Stimulated activated memory B cell treated with anti-CD40 and anti-IgM and Interleukin-4, amounts not matched to agents 10 μg/mL and 1 μg/mL and 100 μg/mL, for 72 hours (primary cell): Measurements from ENCODE around the gene CFAP65.

Experiments
- ATAC-seq: fragments of 150-1000 bp; cut with Tn5 transposase; 2 replicates; pipeline ENCODE4 v1.10.0; 2021
- H3K27ac Mint-ChIP-seq: one replicate; pipeline ENCODE4 v1.8.0; 2022; ENCODE audit warnings: mild to moderate bottlenecking, mixed read lengths
- H3K27me3 Mint-ChIP-seq: one replicate; pipeline ENCODE4 v1.8.0; 2022; ENCODE audit warnings: mixed read lengths
- H3K36me3 Mint-ChIP-seq: one replicate; pipeline ENCODE4 v1.8.0; 2022; ENCODE audit warnings: mixed read lengths
- H3K4me1 Mint-ChIP-seq: one replicate; pipeline ENCODE4 v1.8.0; 2022; ENCODE audit warnings: mixed read lengths
- H3K4me3 Mint-ChIP-seq: one replicate; pipeline ENCODE4 v1.8.0; 2022; ENCODE audit warnings: mild to moderate bottlenecking, moderate library complexity, mixed read lengths
- H3K9me3 Mint-ChIP-seq: one replicate; pipeline ENCODE4 v1.8.0; 2022; ENCODE audit warnings: mixed read lengths

The CFAP65 gene

DNA sequence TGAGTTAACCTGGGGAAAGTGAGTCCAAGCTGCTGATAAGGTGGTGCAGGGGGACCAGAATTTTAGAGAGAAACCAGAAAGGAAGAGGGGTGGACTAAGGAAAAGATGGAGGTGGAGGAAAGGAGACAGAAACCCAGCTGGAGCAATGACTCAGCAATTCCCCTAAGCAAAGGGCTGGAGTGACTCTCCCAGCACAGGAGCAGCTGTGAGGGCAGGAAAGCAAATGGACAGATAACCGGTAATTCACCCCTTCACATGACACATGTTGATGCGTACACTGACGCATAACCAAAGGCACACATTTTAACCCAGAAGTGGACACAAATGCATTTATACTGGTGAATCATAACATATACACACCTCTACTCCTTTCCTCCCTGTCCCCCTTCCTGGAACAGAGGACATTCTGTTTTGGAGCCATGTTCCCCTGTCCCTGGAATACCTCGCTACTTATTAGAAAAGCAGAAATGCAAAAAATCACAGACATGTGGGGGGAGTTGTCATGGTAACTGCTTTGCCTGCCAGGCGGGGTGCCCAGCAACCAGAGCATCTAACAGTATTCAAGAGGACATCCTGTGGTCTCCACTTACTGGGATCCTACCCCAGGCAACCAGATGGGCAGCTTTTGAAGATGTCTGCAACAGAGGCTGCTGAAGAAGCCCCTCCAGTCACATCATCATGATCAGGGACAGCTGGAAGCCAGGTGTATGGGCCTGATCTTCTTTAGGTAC is 77.1 kb downstream of the CFAP65 start:
- no peak for ATAC-seq
- Mint-ChIP-seq H3K27ac (no peak overlapping the region), H3K4me3 (no peak overlapping the region), H3K4me1 (peaks cover 14% of the 10 kb centered on the region), H3K27me3 (peaks cover 86% of the 10 kb centered on the region), H3K9me3 (peaks cover 3% of the 10 kb centered on the region), H3K36me3 (no peaks in the 10 kb centered on the region)

DNA sequence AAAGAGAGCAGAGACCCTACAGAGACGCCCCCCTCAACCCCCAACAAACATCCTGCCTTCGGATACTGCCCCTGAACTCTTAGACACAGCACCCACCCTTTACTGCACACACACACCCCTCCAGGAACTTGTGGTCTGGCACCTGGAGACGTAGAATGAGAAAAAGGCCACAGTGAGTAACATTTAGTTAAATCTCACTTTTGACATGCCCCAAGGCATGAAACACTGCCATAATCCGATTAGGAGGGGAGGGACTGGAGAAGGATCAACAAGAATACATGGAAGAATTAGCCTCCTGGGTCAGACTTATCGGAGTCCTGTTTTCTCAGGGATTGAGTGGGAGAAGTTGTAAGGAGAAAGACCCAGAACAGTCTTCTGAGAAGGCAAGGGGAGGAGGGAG is 77.7 kb downstream of the CFAP65 start:
- Mint-ChIP-seq H3K9me3 (peaks cover 3% of the 10 kb centered on the region), H3K4me3 (no peak overlapping the region), H3K4me1 (peaks cover 14% of the 10 kb centered on the region), H3K36me3 (no peaks in the 10 kb centered on the region), H3K27me3 (peaks cover 85% of the 10 kb centered on the region), H3K27ac (no peak overlapping the region)
- no peak for ATAC-seq

DNA sequence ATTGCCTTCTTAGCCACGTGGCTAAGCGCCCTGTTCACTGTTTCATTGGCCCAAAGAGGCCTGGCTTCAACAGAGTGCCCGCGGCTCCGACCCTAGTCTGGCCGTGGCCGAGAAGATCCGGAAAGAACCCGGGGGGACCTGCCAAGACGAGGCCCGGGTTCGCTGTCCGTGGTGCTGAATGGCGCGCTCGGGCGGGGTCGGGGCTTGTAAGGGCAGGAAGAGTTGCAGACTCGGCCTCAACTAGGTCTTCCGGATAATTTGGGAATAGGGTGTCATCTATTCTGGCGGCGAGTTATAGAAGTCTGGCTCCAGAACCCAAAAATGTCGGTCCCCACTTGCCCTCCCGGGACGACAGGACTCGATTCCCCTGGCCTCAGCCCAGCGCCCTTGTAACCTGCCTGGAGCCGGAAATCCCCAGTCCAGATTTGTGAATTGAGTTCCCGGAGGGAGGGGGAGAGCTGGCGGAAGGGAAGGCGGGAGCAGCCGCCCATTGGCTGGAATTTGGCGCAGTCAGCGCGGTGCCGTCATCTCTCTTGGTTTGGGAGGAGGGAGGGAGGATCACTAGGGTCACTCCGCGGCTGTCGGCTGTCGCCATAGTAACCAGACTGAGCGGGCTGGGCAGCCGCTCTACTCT is 78.3 kb downstream of the CFAP65 start:
- Mint-ChIP-seq H3K27me3 (peaks cover 85% of the 10 kb centered on the region), H3K27ac (no peak overlapping the region), H3K36me3 (no peaks in the 10 kb centered on the region), H3K9me3 (peaks cover 3% of the 10 kb centered on the region), H3K4me3 (no peak overlapping the region), H3K4me1 (peaks cover 14% of the 10 kb centered on the region)
- ATAC-seq = no peak

DNA sequence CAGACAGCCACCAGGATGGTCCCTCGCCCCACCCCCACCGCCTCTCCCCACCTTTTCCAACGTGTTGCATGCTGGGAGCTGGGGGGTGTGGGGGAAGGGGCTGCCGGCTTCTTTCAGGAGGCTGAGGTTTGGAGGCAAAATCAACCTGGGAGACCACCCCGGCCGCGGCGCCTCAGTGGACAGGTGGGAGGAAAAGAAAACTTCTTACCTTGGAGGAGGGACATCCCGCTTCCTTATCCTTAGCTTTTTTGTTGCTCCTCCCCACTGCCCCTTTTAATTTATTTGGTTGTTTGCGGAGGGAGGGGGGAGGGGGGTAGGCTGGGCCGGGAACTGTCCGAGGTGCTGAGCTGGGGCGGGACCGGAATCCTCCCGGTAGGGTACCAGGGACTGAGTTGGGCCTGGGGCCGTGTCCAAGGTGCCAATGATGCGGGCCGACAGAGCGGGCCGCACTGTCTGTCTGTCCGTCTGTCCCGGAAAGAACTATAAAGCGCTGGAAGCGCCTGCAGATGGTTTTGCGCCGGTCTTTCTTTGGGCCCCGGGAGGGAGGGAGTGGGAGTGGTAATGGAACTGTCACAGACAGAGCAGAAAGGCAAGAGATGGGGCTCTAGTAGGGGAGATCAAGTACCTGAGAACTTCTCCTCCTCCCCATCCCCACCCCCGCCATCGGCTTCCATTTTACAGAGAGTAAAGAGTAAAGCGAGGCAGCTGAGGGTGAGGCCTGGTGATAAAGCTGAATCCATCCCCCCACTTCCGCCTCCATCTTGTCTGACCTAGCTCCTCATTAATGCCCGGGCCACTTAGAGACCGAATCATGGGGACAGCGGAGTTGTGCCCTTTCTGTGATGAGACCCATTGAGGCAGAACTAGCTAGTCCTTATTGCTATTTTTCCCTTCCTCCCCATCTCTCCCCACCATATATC is 79.4 kb downstream of the CFAP65 start:
- Mint-ChIP-seq H3K36me3 (no peaks in the 10 kb centered on the region), H3K27ac (peak overlapping the region; percentile 38), H3K4me3 (no peak overlapping the region), H3K27me3 (peaks cover 82% of the 10 kb centered on the region), H3K9me3 (peaks cover 3% of the 10 kb centered on the region), H3K4me1 (peaks cover 14% of the 10 kb centered on the region)
- ATAC-seq = no peak

DNA sequence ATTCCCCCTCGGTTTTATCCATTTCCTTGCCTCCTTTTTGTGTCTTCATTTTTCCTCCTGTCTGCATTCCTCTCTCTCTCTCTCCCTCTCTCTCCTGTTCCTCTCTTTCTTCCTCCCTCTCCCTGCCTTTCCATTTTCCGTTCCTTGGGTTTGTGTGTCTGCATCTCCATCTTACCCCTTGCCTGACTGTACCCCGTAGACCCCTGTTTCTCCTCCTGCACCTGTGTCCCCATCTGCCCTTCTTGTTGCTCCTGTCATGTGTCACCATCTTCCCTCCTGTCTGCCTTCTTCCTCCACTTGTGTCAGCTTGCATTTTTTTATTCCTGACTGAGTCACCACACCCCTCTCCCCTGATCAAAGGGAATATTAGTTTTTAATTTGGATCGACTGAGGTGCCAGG is 80.1 kb downstream of the CFAP65 start:
- H3K36me3 Mint-ChIP-seq = no peaks in the 10 kb centered on the region
- H3K27me3 Mint-ChIP-seq = peaks cover 75% of the 10 kb centered on the region
- H3K9me3 Mint-ChIP-seq = peaks cover 3% of the 10 kb centered on the region
- peak overlapping the region; percentile 53 for H3K4me3 Mint-ChIP-seq
- peak overlapping the region; percentile 38 for H3K27ac Mint-ChIP-seq
- no peak for ATAC-seq
- peaks cover 14% of the 10 kb centered on the region for H3K4me1 Mint-ChIP-seq

DNA sequence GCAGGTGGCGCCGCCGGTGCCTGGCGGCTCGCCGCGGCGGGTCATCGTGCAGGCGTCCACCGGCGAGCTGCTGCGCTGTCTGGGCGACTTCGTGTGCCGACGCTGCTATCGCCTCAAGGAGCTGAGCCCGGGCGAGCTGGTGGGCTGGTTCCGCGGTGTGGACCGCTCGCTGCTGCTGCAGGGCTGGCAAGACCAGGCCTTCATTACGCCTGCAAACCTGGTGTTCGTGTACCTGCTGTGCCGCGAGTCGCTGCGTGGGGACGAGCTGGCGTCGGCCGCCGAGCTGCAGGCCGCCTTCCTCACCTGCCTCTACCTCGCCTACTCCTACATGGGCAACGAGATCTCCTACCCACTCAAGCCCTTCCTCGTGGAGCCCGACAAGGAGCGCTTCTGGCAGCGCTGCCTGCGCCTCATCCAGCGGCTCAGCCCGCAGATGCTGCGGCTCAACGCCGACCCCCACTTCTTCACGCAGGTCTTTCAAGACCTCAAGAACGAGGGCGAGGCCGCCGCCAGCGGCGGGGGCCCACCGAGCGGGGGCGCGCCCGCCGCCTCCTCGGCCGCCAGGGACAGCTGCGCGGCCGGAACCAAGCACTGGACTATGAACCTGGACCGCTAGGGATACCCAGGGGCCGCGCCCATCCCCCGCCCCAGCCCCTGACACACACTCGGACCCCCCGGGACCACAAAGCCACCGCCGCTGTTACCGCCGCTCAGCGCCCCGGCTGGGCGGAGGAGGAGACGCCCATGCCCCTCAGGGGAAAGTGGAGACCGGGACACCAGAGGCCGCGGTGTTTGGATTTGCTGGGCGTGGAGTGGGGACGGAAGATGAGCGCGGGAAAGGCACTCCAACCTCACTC is 80.8 kb downstream of the CFAP65 start:
- Mint-ChIP-seq H3K27ac (peak overlapping the region; percentile 38), H3K27me3 (peaks cover 68% of the 10 kb centered on the region), H3K36me3 (no peaks in the 10 kb centered on the region), H3K4me1 (peaks cover 14% of the 10 kb centered on the region), H3K4me3 (peak overlapping the region; percentile 62), H3K9me3 (peaks cover 3% of the 10 kb centered on the region)
- no peak for ATAC-seq

DNA sequence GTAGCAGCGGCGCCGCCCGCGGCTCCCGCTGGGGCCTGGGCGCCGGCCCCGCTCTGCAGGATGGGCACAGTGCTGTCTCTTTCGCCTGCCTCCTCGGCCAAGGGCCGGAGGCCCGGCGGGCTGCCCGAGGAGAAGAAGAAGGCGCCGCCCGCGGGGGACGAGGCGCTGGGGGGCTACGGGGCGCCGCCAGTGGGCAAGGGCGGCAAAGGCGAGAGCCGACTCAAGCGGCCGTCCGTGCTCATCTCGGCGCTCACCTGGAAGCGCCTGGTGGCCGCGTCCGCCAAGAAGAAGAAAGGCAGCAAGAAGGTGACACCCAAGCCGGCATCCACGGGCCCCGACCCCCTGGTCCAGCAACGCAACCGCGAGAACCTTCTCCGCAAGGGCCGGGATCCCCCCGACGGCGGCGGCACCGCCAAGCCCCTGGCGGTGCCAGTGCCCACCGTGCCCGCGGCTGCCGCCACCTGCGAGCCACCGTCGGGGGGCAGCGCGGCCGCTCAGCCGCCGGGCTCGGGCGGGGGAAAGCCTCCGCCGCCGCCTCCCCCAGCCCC is 81.5 kb downstream of the CFAP65 start:
- Mint-ChIP-seq H3K9me3 (peaks cover 3% of the 10 kb centered on the region), H3K27ac (no peak overlapping the region), H3K36me3 (no peaks in the 10 kb centered on the region), H3K4me1 (peaks cover 14% of the 10 kb centered on the region), H3K27me3 (peaks cover 65% of the 10 kb centered on the region), H3K4me3 (peak overlapping the region; percentile 64)
- ATAC-seq = no peak

DNA sequence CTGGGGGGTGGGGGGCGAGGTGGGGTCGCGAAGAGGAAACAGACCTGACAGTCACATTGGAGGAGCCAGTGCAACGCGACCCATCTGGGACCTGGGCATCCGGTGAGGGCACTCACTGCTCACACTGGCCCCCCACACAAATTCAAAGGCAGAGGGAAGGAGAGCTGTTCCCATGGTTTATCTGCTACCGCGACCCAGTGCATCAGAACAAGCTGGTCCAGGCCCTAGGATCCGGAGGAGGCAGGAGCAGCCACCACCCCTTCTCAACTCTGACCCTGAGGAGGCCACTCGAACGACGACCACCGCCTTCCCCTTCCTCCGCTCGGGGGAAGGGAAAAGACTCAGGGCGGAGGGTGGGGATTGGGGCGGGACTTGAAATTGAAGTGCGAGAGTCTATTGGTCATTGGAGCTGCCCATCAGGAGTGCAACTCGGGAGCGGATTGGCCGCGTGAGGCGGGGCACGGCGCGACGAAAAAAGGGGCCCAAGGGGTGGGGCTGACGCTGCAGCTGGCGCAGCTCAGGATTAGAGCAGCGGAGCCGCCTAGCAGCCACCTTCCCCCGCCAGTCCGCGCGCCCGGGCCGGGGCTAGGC is 82.1 kb downstream of the CFAP65 start, which contains the start of gene CDK5R2:
CDK5R2 (plus strand) TSS at position 526 of the 591 bp plus-strand sequence. CDS start 155 bp downstream, outside the sequence.
- H3K4me3 Mint-ChIP-seq = peak within 1 kb of the TSS; percentile 64
- peak; percentile 93 for ATAC-seq

DNA sequence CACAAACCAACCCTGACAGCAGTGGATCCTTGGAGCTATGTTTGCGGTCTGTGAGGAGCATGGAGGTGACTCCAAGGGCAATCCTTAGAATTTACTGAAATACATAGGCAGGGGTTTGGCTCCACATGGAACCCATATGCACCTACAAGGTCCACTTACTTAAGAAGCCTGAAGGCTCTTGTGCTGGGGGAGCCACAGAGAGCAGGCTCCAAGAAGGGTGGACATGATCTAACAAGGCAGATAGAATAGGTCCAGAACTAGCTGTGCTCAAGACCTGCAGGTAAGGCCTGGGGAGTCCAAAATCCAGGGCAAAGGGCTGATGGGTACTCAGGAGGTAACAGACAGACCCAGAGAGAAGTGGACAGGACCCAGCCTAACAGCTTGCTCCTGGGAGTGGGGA is 83.0 kb downstream of the CFAP65 start:
- peaks cover 9% of the 10 kb centered on the region for H3K4me1 Mint-ChIP-seq
- H3K9me3 Mint-ChIP-seq = peaks cover 3% of the 10 kb centered on the region
- ATAC-seq = no peak
- peaks cover 65% of the 10 kb centered on the region for H3K27me3 Mint-ChIP-seq
- H3K36me3 Mint-ChIP-seq = no peaks in the 10 kb centered on the region
- no peak overlapping the region for H3K4me3 Mint-ChIP-seq
- H3K27ac Mint-ChIP-seq = no peak overlapping the region

More for the DNA sequence above, 82.1 kb downstream of the CFAP65 start, which contains the start of gene CDK5R2:
- H3K27ac Mint-ChIP-seq = no peak within 1 kb of the TSS
- H3K27me3 Mint-ChIP-seq = peaks cover 65% of the 10 kb centered on the region
- H3K9me3 Mint-ChIP-seq = peaks cover 3% of the 10 kb centered on the region
- H3K4me1 Mint-ChIP-seq = peaks cover 14% of the 10 kb centered on the region
- H3K36me3 Mint-ChIP-seq = no peaks in the 10 kb centered on the region

DNA sequence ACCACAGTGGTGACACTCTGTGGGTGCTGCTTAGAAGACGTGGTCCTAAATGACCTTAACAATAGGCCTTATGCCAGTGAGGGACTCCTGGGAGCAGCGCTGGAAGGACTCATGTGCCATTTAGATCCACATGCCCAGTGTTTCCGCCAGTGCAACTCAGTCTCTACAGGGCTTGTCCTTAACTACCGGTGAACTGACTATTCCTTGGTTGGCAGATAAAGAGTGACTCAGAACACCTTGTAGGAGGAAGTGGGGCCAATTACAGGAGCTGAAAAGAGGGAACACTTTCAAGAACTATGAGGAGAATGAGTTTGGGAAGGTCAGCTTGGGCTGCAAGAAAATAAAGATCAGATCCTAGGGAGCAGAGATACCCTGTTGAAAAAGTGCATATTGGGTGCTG is 83.6 kb downstream of the CFAP65 start:
- Mint-ChIP-seq H3K4me1 (peaks cover 9% of the 10 kb centered on the region), H3K27me3 (peaks cover 65% of the 10 kb centered on the region), H3K4me3 (no peak overlapping the region), H3K27ac (no peak overlapping the region), H3K9me3 (peaks cover 3% of the 10 kb centered on the region), H3K36me3 (no peaks in the 10 kb centered on the region)
- no peak for ATAC-seq

DNA sequence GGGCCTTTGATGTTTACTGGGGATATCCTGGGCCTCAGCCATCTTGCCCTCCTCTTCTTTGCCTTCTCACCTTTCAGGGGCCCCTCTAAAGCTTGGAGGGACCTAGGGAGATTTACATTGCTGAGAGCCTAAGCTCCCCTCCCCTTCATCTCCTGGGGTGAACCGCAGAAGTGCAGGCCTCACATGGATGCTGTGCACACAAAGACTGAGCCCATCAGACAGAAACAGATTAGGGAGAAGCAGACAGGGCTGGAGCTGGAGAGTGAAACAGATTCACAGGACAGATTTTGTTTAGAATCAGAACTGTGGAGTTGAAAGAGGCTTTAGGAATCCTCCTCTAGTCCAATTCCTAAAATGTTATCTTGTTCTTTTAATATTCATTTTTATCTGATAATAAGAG is 85.3 kb downstream of the CFAP65 start:
- Mint-ChIP-seq H3K4me3 (no peak overlapping the region), H3K9me3 (no peaks in the 10 kb centered on the region), H3K4me1 (peaks cover 3% of the 10 kb centered on the region), H3K27me3 (peaks cover 51% of the 10 kb centered on the region), H3K36me3 (no peaks in the 10 kb centered on the region), H3K27ac (no peak overlapping the region)
- ATAC-seq = no peak

DNA sequence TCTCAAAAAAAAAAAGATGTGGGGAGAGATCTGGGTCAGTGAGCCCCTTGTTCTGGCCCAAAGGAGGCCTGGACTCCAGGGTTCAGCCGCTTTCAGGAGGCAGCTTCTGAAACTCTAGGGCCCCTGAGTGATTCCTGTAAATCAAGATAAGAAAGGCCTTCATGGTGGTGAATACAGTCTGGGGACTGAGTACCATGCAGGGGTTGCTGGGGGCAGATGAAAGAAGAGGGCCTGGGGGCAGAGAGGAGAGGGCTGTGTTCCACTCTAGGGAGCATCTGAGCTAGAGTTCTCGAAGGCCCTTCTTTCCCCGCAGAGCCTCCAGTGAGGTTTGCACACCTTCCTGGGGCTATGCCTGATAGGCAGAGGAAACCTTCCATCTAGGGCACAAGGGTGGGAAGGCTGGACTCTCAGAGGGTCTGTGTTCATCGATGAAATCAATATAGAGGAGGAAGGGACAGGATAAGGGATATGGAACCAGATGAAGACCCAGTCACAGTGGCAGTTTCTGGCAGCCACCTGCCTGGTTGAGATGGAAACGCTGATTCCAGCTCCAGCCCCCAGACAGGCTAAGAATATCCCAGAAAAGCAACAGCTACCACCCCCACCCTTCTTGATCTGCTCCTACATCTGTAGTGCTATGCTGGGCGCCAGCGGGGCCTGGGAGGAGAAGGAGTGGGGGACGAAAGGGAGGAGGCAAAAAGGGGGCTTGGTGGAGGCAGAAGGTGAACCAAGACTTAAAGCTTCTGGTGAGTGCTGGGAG is 86.6 kb downstream of the CFAP65 start:
- Mint-ChIP-seq H3K9me3 (no peaks in the 10 kb centered on the region), H3K4me3 (no peak overlapping the region), H3K36me3 (no peaks in the 10 kb centered on the region), H3K4me1 (no peaks in the 10 kb centered on the region), H3K27ac (no peak overlapping the region), H3K27me3 (peaks cover 53% of the 10 kb centered on the region)
- ATAC-seq = no peak

DNA sequence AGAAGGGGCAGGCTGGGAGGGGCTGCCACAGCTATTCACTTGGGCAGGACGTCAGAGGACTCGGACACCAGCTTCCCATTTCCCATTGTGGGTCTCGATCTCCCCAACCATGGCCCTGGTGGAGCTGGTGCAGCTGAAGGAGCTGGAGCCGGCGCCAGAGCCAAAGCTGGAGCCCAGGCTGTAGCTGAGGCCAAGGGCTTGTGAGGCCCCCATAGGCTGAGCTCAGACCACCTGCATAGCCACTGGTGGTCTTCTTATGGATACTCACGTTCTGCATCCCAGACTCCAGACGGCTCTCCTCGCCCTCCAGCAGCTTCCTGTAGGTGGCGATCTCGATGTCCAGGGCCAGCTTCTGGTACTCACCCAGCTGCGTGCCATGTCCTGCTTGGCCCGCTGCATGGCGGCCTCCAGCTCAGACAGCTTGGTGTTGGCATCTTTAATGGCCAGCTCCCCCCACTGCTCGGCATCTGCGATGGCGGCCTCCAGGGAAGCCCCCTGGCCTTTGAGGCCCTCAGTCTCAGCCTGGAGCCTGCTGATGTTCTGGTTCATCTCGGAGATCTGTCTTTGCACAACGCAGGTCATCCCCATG is 87.9 kb downstream of the CFAP65 start:
- Mint-ChIP-seq H3K9me3 (no peaks in the 10 kb centered on the region), H3K27me3 (peaks cover 46% of the 10 kb centered on the region), H3K4me1 (no peaks in the 10 kb centered on the region), H3K27ac (no peak overlapping the region), H3K36me3 (no peaks in the 10 kb centered on the region), H3K4me3 (no peak overlapping the region)
- no peak for ATAC-seq
